Myocyte (in vitro differentiated cells): ENCODE data around the gene DOCK1. TPM values are rescaled to one million over a fixed set of nuclear protein-coding genes. Genes with fewer than 3 reads are reported as not detected.
A peak's percentile ranks its signal among the peaks of the same experiment; 100 is the strongest.

Source experiments
- DNase-seq: peaks from one replicate; pipeline ENCODE4 v3.0.0-alpha.2; 2012; ENCODE audit warnings: low read depth
- total RNA-seq: library from RNA; depleted of rRNA; stranded (reverse); fragments of >200 nt; gene quantifications from 2 replicates; pipeline ENCODE4 v1.2.3, GENCODE V29; 2014

The DOCK1 gene
- total RNA-seq, 1 donor from 2014 or later = 35.1 TPM

- peak; percentile 60 for DNase-seq
Observed at GRCh38 chr10:127003032-127003685, 97.9 kb downstream of the DOCK1 start.

GRCh38 chr10:127006453-127006852 is 101.2 kb downstream of the DOCK1 start:
- DNase-seq = no peak

- no peak for DNase-seq
Observed at GRCh38 chr10:127009366-127009765, 104.1 kb downstream of the DOCK1 start.

GRCh38 chr10:127011174-127011573 is 105.9 kb downstream of the DOCK1 start:
- no peak for DNase-seq

- no peak for DNase-seq
Observed at GRCh38 chr10:127012071-127012768, 107.0 kb downstream of the DOCK1 start.

GRCh38 chr10:127012769-127013152 is 107.5 kb downstream of the DOCK1 start:
- peak; percentile 89 for DNase-seq

GRCh38 chr10:127013211-127013656 is 108.0 kb downstream of the DOCK1 start:
- DNase-seq = no peak

- no peak for DNase-seq
Observed at GRCh38 chr10:127013691-127014473, 108.7 kb downstream of the DOCK1 start.

- DNase-seq = no peak
Observed at GRCh38 chr10:127014671-127015070, 109.4 kb downstream of the DOCK1 start.

- DNase-seq = no peak
Observed at GRCh38 chr10:127015373-127015772, 110.1 kb downstream of the DOCK1 start.

GRCh38 chr10:127016331-127016730 is 111.1 kb downstream of the DOCK1 start:
- no peak for DNase-seq

GRCh38 chr10:127017541-127018297 is 112.5 kb downstream of the DOCK1 start:
- DNase-seq = peak; percentile 63

GRCh38 chr10:127018298-127018650 is 113.0 kb downstream of the DOCK1 start:
- peak; percentile 74 for DNase-seq

GRCh38 chr10:127018766-127019165 is 113.5 kb downstream of the DOCK1 start:
- no peak for DNase-seq

GRCh38 chr10:127020260-127020659 is 115.0 kb downstream of the DOCK1 start:
- no peak for DNase-seq

- DNase-seq = no peak
Observed at GRCh38 chr10:127021801-127022200, 116.6 kb downstream of the DOCK1 start.

- no peak for DNase-seq
Observed at GRCh38 chr10:127024685-127025435, 119.6 kb downstream of the DOCK1 start.

- peak; percentile 52 for DNase-seq
Observed at GRCh38 chr10:127027786-127028185, 122.6 kb downstream of the DOCK1 start.

GRCh38 chr10:127028556-127028955 is 123.3 kb downstream of the DOCK1 start:
- no peak for DNase-seq

- DNase-seq = no peak
Observed at GRCh38 chr10:127029061-127029460, 123.8 kb downstream of the DOCK1 start.
